ENCODE measurements around the gene BLVRA. TPM values are rescaled to one million over a fixed set of nuclear protein-coding genes. Genes with fewer than 3 reads are reported as not detected.

The BLVRA gene
- total RNA-seq, 2 experiments from 2014 or later, result 26.6 to 28.9 TPM

DNA sequence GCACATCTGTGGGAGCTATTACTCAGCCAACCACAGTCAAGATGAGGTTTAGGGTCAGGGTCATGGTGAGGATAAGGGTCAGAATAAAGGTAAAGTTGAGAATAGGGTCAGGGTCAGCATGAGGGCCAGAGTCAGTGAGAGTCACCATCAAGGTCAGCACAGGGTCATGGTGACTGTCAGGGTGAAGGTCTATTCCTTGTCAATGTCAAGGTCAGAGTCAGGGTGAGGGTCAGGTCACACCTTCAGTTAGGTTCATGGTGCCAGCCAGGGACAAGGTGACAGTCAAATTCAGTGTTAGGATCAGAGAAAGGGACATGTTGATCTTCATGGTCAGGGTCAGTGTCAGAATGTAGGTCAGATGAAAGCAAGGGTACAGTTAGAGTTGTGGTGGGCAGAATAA is 96.7 kb downstream of the BLVRA start:
- DNase-seq, result no peak
- CTCF ChIA-PET, result no interaction called here
- H3K4me3 Mint-ChIP-seq, result no peak overlapping the region
- intact Hi-C loops (cut with micrococcal nuclease), result no loop called here
- H3K9me3 Mint-ChIP-seq, result no peaks in the 10 kb centered on the region
- no peaks in the 10 kb centered on the region for H3K4me1 Mint-ChIP-seq (ENCODE audit: low read depth)
- H3K27ac Mint-ChIP-seq, result no peak overlapping the region
- no peaks in the 10 kb centered on the region for H3K36me3 Mint-ChIP-seq (ENCODE audit: low read depth)
- H3K27me3 Mint-ChIP-seq (ENCODE audit: low read depth), result no peaks in the 10 kb centered on the region

DNA sequence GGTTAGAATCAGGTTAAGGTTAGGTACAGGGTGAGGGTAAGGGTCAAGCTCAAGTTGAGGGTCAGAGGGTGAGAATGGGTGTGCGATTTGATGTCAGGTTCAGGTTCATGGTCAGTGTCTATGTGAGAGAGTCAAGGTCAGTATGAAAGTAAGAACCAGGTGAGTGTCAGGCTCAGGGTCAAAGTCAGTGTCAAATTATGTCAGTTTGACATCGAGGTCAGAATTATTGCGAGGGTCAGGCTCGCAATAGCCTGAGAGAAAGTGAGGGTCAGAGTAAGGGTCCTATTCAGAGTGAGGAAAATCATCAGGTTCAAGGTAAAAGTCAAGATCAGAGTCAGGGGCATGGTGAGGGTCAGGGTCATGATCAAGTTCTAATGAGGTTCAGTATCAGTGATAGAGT is 97.8 kb downstream of the BLVRA start:
- CTCF ChIA-PET, result no interaction called here
- H3K27me3 Mint-ChIP-seq (ENCODE audit: low read depth), result no peaks in the 10 kb centered on the region
- no peak overlapping the region for H3K4me3 Mint-ChIP-seq
- H3K27ac Mint-ChIP-seq, result no peak overlapping the region
- no peaks in the 10 kb centered on the region for H3K9me3 Mint-ChIP-seq
- no peaks in the 10 kb centered on the region for H3K4me1 Mint-ChIP-seq (ENCODE audit: low read depth)
- H3K36me3 Mint-ChIP-seq (ENCODE audit: low read depth), result no peaks in the 10 kb centered on the region
- intact Hi-C loops (cut with micrococcal nuclease), result no loop called here
- no peak for DNase-seq

Other genes with a start within 250 kb of the BLVRA start
- 10 to 100 TPM; 48.9 to 52.8 TPM for gene STK17A, start 175.6 kb upstream of the BLVRA start, total RNA-seq
- 10 to 100 TPM; 85.9 to 87.2 TPM for gene COA1, start 29.2 kb upstream of the BLVRA start, total RNA-seq
- 100 to 1,000 TPM; 153 TPM for gene MRPS24, start 110.8 kb downstream of the BLVRA start, total RNA-seq
- 10 to 100 TPM; 21.5 to 23.9 TPM for gene URGCP, start 147.9 kb downstream of the BLVRA start, total RNA-seq
- 10 to 100 TPM; 11.4 to 12.8 TPM for gene UBE2D4, start 167.8 kb downstream of the BLVRA start, total RNA-seq
- gene SPDYE1, start 239.2 kb downstream of the BLVRA start, total RNA-seq, result not detected